Calu3 (cell line): ENCODE data around the gene MYO1B. TPM values are rescaled to one million over a fixed set of nuclear protein-coding genes. Genes with fewer than 3 reads are reported as not detected.

Source experiments
- BruUV-seq: library from RNA; stranded (reverse); fragments of 400-500 nt; replicated peaks from 2 replicates; lab custom pipeline; 2021; lab: Mats Ljungman, UMichigan
- CTCF ChIA-PET: fragments of 300-600 bp; sonication (Branson Sonifier 250); formaldehyde crosslinking; loops from one replicate; lab custom pipeline; 2022; ENCODE audit warnings: antibody characterized with exemption; lab: Charles Lee
- DNase-seq: peaks from one replicate; pipeline ENCODE4 v3.0.0; 2022
- H3K27ac Mint-ChIP-seq: one replicate; pipeline ENCODE4 v1.8.0; 2022; ENCODE audit warnings: mixed read lengths; ENCODE audit not compliant: unreplicated experiment
- H3K27me3 Mint-ChIP-seq: one replicate; pipeline ENCODE4 v1.8.0; 2022; ENCODE audit warnings: mixed read lengths; ENCODE audit not compliant: unreplicated experiment
- H3K36me3 Mint-ChIP-seq: one replicate; pipeline ENCODE4 v1.8.0; 2022; ENCODE audit warnings: mild to moderate bottlenecking, moderate library complexity, mixed read lengths; ENCODE audit not compliant: insufficient read depth, unreplicated experiment
- H3K4me1 Mint-ChIP-seq: one replicate; pipeline ENCODE4 v1.8.0; 2022; ENCODE audit warnings: mild to moderate bottlenecking, low read depth, mixed read lengths; ENCODE audit not compliant: unreplicated experiment
- H3K4me3 Mint-ChIP-seq: one replicate; pipeline ENCODE4 v1.8.0; 2022; ENCODE audit warnings: mild to moderate bottlenecking, low read depth, moderate library complexity, mixed read lengths; ENCODE audit not compliant: unreplicated experiment
- H3K9me3 Mint-ChIP-seq: one replicate; pipeline ENCODE4 v1.8.0; 2022; ENCODE audit warnings: low read depth, mixed read lengths; ENCODE audit not compliant: unreplicated experiment
- CTCF ChIP-seq: fragments of 200-600 bp; IDR thresholded peaks from one replicate; pipeline ENCODE4 v1.8.0; 2022; ENCODE audit warnings: antibody characterized with exemption; ENCODE audit not compliant: unreplicated experiment
- intact Hi-C: fragments of 100-400 bp; cut with micrococcal nuclease; formaldehyde crosslinking; loops from one replicate; pipeline ENCODE4 v1.10.0; 2022; ENCODE audit not compliant: unreplicated experiment
- total RNA-seq: library from RNA; stranded (reverse); gene quantifications from 2 replicates; pipeline ENCODE4 v1.2.3, GENCODE V29; 2022

MYO1B gene
- total RNA-seq, 1 experiment from 2014 or later = 64.5 TPM

DNA sequence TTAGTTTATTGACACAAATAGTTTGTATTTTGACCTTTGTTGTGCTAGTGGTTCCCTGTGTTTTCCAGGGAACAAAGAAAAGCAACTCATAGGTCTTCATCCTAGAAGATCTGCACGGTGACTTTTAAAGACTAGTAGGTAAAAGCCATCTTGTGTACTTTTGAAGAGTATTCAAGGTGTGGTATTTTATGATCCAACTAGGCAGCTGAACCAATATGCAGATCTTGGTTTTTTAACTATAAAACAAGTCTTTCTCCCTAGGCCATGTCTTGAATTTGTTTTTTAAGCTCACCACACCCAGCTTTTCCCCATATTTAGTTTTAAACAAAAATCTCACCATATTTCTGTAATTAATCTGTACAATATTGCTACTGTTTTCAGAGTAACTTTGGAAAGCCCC is 30.0 kb upstream of the MYO1B start:
- no peak overlapping the region for H3K4me3 Mint-ChIP-seq
- peaks cover 23% of the 10 kb centered on the region for H3K4me1 Mint-ChIP-seq
- intact Hi-C loops = loop anchor here (5.0 kb wide), 1 partner anchor 272 kb away; no protein-coding TSS in a partner anchor
- H3K27ac Mint-ChIP-seq = no peak overlapping the region
- no TSS peak for BruUV-seq
- peaks cover 12% of the 10 kb centered on the region for H3K36me3 Mint-ChIP-seq
- DNase-seq = no peak
- CTCF ChIA-PET = no interaction called here
- H3K27me3 Mint-ChIP-seq = no peaks in the 10 kb centered on the region
- peaks cover 3% of the 10 kb centered on the region for H3K9me3 Mint-ChIP-seq
- no peak for TF ChIP-seq CTCF

- BruUV-seq = no TSS peak
- H3K36me3 Mint-ChIP-seq = peaks cover 12% of the 10 kb centered on the region
- no peak for DNase-seq
- no peak overlapping the region for H3K27ac Mint-ChIP-seq
- H3K4me1 Mint-ChIP-seq = peaks cover 28% of the 10 kb centered on the region
- no peak for TF ChIP-seq CTCF
- CTCF ChIA-PET = no interaction called here
- peaks cover 6% of the 10 kb centered on the region for H3K9me3 Mint-ChIP-seq
- H3K4me3 Mint-ChIP-seq = no peak overlapping the region
- intact Hi-C loops = loop anchor here (5.0 kb wide), 1 partner anchor 272 kb away; no protein-coding TSS in a partner anchor
- no peaks in the 10 kb centered on the region for H3K27me3 Mint-ChIP-seq
These were observed 29.5 kb upstream of the MYO1B start for GRCh38 chr2:191215666-191216065.

- Mint-ChIP-seq H3K9me3 (peaks cover 4% of the 10 kb centered on the region), H3K4me1 (peaks cover 31% of the 10 kb centered on the region), H3K36me3 (peaks cover 12% of the 10 kb centered on the region), H3K27me3 (no peaks in the 10 kb centered on the region), H3K4me3 (no peak overlapping the region), H3K27ac (no peak overlapping the region)
- BruUV-seq = no TSS peak
- DNase-seq = no peak
- no peak for TF ChIP-seq CTCF
- CTCF ChIA-PET = interaction anchor here (0.6 to 1.9 kb wide), 6 partner anchors 28 to 335 kb away, joined by 3 to 8 read pairs (median 4); no protein-coding TSS in a partner anchor
- intact Hi-C loops = loop anchor here (5.0 kb wide), 1 partner anchor 270 kb away; no protein-coding TSS in a partner anchor
These were observed 27.6 kb upstream of the MYO1B start for GRCh38 chr2:191217580-191217979.

- Mint-ChIP-seq H3K36me3 (peaks cover 12% of the 10 kb centered on the region), H3K4me3 (no peak overlapping the region), H3K27me3 (no peaks in the 10 kb centered on the region), H3K9me3 (peaks cover 4% of the 10 kb centered on the region), H3K27ac (no peak overlapping the region), H3K4me1 (peaks cover 31% of the 10 kb centered on the region)
- BruUV-seq = no TSS peak
- CTCF ChIA-PET = interaction anchor here (0.6 to 1.9 kb wide), 9 partner anchors 28 to 334 kb away, joined by 3 to 8 read pairs (median 3); no protein-coding TSS in a partner anchor
- DNase-seq = peak; percentile 68
- intact Hi-C loops = loop anchor here (2.0 to 5.0 kb wide), 4 partner anchors 52 to 302 kb away; no protein-coding TSS in a partner anchor
- TF ChIP-seq CTCF = peak; percentile 53
These were observed 26.8 kb upstream of the MYO1B start for GRCh38 chr2:191218292-191218898.
